Measurements from ENCODE around the gene PGD. TPM values are rescaled to one million over a fixed set of nuclear protein-coding genes. Genes with fewer than 3 reads are reported as not detected.
"Not testable (repeated sequence)": the region's sequence is repeated elsewhere in the genome, so short reads cannot be mapped to it uniquely, and the experiment has no call there.

PGD gene
- total RNA-seq, 4 donors from 2014 or later, result 42.3 to 78.8 (median 77.7) TPM

GRCh38 chr1:10368194-10368593 lies 30.7 kb upstream of the PGD start:
- DNase-seq (ENCODE audit: low spot score in 2 of 2), result no peak
- H3K9me3 ChIP-seq, result no peaks in the 10 kb centered on the region
- no peaks in the 10 kb centered on the region for H3K27me3 ChIP-seq
- H3K4me3 ChIP-seq, result no peak overlapping the region
- H3K27ac ChIP-seq, result no peak overlapping the region
- 83% methylated on average over 6 of the region's 6 CpGs for WGBS
- H3K36me3 ChIP-seq, result peaks cover 89% of the 10 kb centered on the region
- TF ChIP-seq CTCF (IDR thresholded peaks at IDR 0.05) (no peak), POLR2AphosphoS5 (IDR thresholded peaks at IDR 0.05) (no peak), POLR2A (IDR thresholded peaks at IDR 0.05) (no peak), EP300 (IDR thresholded peaks at IDR 0.05) (no peak)
- no peaks in the 10 kb centered on the region for H3K4me1 ChIP-seq

DNA sequence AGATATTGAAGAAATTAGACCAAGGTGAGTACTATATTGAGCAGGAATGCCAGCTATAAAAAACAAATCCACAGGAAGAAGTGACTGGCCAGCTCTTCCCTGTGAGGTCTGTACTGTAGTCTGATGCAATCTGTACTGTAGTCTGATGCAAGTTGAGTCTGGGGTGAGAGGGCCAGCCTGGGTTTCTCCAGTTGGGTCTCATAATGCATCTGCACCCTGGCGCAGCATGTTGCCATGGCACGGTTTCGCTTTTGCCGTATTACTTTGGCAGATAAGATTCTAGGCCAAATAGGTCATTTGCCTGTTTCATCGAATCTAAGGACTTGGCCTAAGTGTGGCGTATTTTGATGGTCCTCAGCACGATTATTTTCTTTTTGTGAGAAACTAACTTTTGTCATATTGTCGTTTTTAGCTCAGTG lies 24.4 kb upstream of the PGD start:
- H3K4me1 ChIP-seq, result no peaks in the 10 kb centered on the region
- 94% methylated on average over 8 of the region's 8 CpGs for WGBS
- DNase-seq (ENCODE audit: low spot score in 2 of 2), result no peak
- no peak overlapping the region for H3K27ac ChIP-seq
- H3K36me3 ChIP-seq, result peaks cover 78% of the 10 kb centered on the region
- no peaks in the 10 kb centered on the region for H3K9me3 ChIP-seq
- H3K4me3 ChIP-seq, result no peak overlapping the region
- no peaks in the 10 kb centered on the region for H3K27me3 ChIP-seq
- TF ChIP-seq CTCF (IDR thresholded peaks at IDR 0.05) (no peak), EP300 (IDR thresholded peaks at IDR 0.05) (no peak), POLR2A (IDR thresholded peaks at IDR 0.05) (no peak), POLR2AphosphoS5 (IDR thresholded peaks at IDR 0.05) (no peak)

DNA sequence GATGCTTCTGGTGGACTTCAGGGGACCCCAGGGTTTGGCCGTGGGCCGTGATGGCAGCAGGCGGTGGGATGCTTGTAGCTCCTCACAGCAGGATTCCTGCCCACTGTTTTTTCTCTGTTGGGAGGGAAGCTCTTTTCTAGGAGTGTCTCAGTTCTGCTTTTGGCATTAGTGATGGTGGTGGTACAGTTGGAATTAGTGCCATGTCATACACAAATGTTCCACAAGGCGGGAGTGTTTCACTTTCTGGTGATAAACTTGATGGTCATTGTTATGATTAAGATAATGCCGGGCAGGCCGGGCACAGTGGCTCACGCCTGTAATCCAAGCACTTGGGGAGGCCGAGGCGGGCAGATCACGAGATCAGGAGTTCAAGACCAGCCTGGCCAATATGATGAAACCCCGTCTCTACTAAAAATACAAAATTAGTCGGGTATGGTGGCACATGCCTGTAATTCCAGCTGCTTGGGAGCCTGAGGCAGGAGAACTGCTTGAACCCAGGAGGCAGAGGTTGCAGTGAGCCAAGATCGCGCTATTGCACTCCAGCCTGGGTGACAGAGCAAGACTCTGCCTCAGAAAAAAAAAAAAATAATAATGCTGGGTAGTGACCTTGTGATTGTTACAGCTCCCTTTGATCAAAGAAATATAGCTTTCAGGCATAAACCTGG lies 21.4 kb upstream of the PGD start:
- WGBS, result 44% methylated on average over 14 of the region's 14 CpGs

DNA sequence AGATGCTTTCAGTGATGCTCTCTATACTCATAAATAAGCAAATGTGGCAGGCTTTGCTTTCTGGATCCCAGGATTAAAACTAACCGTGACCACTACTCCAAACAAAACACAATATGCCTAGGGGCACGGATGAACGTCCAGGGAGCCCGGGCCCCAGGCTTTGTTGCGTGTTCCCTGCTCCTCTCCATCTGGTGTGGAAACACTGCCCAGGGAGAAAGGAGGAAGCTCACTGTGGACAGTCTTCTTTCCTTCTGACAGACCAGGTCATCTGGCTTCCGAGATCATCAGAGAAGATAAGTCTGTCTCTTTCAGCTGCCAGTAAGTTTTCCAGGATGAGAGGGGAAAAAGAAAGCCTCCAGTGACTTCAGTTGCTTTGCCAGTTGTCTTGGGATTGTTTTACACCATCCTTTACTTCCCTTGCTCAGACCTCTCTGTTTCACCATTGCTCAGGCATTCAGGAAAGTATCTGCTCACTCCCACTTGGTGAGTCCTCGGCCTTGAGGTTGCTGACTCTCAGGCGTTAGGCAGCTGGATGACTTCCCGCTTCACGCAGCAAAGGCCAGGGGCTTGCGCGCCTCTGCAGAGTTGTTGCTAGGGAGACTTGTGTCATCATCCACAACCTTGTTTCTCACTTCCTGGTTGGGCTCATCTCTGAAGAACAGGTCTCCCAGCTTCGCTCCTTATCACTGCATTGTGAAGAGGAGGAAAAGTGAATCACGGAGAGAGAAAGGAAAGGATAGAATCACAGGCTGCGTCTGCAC lies 20.6 kb upstream of the PGD start:
- no peak overlapping the region for H3K4me3 ChIP-seq
- H3K27me3 ChIP-seq, result no peaks in the 10 kb centered on the region
- no peak for DNase-seq (ENCODE audit: low spot score in 2 of 2)
- no peak for TF ChIP-seq POLR2AphosphoS5 (IDR thresholded peaks at IDR 0.05)
- TF ChIP-seq CTCF (IDR thresholded peaks at IDR 0.05), result no peak
- TF ChIP-seq EP300 (IDR thresholded peaks at IDR 0.05), result no peak
- no peak for TF ChIP-seq POLR2A (IDR thresholded peaks at IDR 0.05)
- no peaks in the 10 kb centered on the region for H3K4me1 ChIP-seq
- no peak overlapping the region for H3K27ac ChIP-seq
- 72% methylated on average over 15 of the region's 15 CpGs for WGBS
- H3K9me3 ChIP-seq, result no peaks in the 10 kb centered on the region
- peaks cover 45% of the 10 kb centered on the region for H3K36me3 ChIP-seq

More for the DNA sequence above, 21.4 kb upstream of the PGD start:
- H3K27me3 ChIP-seq, H3K27ac ChIP-seq, H3K4me3 ChIP-seq, H3K9me3 ChIP-seq, H3K4me1 ChIP-seq: not testable (repeated sequence)
- H3K36me3 ChIP-seq, result peaks cover 52% of the 10 kb centered on the region
- DNase-seq (ENCODE audit: low spot score in 2 of 2), result peak in 1 of 2 donors; percentile 79
- peak; percentile 64 to 85 for TF ChIP-seq CTCF (IDR thresholded peaks at IDR 0.05)

DNA sequence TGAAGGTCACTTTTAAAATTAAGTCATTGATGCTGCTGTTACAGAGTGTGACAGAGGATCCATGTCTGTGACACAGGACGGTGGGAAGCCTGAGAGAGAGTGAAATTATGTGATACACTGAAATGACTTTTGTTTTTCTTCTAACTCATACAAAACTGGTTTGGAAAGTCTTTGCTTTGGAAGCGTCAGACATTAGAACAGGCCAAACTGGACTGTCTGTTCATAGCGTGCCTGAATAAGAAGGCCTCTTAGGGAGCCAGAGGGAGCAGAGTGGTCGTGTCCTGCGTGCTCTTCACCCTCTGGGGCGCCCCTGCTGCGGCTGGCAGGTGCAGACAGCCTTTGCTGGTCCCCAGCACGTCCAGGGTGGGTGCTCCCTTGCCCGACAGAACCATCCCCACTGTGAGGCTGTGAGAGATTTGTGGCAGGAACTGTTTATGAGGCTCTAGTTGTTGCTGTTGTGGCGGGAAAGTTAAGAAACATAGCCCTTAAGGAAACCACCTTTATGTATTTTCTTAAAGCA lies 19.7 kb upstream of the PGD start:
- peaks cover 36% of the 10 kb centered on the region for H3K36me3 ChIP-seq

More for the DNA sequence above, 19.7 kb upstream of the PGD start:
- WGBS, result 84% methylated on average over 10 of the region's 10 CpGs
- no peaks in the 10 kb centered on the region for H3K9me3 ChIP-seq
- no peak for DNase-seq (ENCODE audit: low spot score in 2 of 2)
- H3K4me1 ChIP-seq, result no peaks in the 10 kb centered on the region
- no peak overlapping the region for H3K4me3 ChIP-seq
- H3K27ac ChIP-seq, result no peak overlapping the region
- H3K27me3 ChIP-seq, result no peaks in the 10 kb centered on the region
- TF ChIP-seq POLR2AphosphoS5 (IDR thresholded peaks at IDR 0.05), result no peak

Data from suprapubic skin (tissue), 4 donors.